ENCODE measurements around the gene JAKMIP3. TPM values are rescaled to one million over a fixed set of nuclear protein-coding genes. Genes with fewer than 3 reads are reported as not detected.
A peak's percentile ranks its signal among the peaks of the same experiment; 100 is the strongest.

JAKMIP3 gene
- total RNA-seq, 6 donors from 2014 or later, result 0.13 to 3.1 (median 0.52) TPM; not detected in 2

DNA sequence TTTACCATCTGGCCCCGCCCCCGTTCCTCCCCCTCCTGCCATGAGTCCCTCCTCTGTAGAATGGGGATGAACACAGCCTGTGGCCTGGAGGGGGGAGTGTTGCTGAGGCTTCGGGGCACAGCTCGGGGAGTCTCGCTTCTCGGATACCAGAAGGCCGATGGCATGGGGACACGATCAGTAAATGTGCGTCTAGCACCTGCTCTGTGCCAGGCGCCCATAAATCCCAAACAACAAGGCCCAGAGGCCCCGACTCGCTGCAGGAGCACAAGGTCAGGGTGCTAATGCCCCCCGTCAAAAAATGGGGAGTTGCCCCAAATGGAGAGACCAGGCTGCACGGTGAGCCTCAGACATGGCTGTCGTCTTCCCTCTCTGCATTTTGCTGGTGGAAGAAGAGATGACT lies 40.7 kb downstream of the JAKMIP3 start:
- Histone ChIP-seq H3K4me3 (no peak overlapping the region), H3K4me1 (no peaks in the 10 kb centered on the region), H3K27me3 (no peaks in the 10 kb centered on the region), H3K36me3 (no peaks in the 10 kb centered on the region), H3K27ac (no peak overlapping the region), H3K9me3 (no peaks in the 10 kb centered on the region)
- 74 to 89% methylated on average over 10 to 15 of the region's 15 CpGs for WGBS, 2 donors
- no peak for ATAC-seq (ENCODE audit: low FRiP score in 2 of 2)
- TF ChIP-seq EP300 (IDR thresholded peaks at IDR 0.05), result no peak
- TF ChIP-seq, protein P1, sequence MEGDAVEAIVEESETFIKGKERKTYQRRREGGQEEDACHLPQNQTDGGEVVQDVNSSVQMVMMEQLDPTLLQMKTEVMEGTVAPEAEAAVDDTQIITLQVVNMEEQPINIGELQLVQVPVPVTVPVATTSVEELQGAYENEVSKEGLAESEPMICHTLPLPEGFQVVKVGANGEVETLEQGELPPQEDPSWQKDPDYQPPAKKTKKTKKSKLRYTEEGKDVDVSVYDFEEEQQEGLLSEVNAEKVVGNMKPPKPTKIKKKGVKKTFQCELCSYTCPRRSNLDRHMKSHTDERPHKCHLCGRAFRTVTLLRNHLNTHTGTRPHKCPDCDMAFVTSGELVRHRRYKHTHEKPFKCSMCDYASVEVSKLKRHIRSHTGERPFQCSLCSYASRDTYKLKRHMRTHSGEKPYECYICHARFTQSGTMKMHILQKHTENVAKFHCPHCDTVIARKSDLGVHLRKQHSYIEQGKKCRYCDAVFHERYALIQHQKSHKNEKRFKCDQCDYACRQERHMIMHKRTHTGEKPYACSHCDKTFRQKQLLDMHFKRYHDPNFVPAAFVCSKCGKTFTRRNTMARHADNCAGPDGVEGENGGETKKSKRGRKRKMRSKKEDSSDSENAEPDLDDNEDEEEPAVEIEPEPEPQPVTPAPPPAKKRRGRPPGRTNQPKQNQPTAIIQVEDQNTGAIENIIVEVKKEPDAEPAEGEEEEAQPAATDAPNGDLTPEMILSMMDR (IDR thresholded peaks at IDR 0.05), result no peak
- no peak for TF ChIP-seq POLR2A (IDR thresholded peaks at IDR 0.05)
- no peak for TF ChIP-seq POLR2AphosphoS5 (IDR thresholded peaks at IDR 0.05)
- DNase-seq, result peak in 1 of 2 donors; percentile 19

DNA sequence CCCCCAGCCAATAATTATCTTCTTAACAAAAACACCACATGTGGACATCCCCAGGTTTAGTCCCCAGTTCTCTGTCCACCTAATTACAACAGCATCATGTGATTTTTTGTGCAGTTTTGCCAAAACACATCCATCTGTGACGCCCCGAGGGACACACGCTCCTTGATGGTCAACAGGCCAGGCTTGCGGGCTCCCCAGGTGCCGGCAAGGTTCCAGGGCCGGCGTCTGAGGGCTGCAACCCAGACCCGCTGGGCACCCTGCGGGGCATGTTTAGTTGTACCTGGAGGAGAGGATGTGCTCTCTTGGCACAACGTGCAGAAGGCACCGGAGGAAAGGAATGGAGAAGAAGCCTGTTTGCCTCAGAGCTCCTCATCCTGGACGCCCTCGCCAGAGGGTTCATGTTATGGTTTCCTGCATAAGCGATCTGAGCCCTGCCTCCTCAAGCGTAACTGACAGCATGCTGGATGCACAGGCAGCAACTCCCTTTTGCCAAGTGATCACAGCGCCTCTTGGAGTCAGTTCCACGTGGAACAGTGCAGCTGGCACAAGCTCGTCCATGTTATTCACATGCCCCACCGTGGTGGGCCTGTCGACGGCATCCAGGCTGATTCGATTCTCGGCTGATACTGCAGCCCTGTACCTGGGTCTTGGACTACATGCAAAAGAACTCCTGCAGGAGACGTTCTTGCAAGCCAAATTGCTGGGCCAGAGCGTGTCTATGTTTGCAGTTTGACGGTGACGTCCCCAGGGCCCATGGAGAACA lies 41.6 kb downstream of the JAKMIP3 start:
- H3K4me1 ChIP-seq, result no peaks in the 10 kb centered on the region
- 86 to 88% methylated on average over 18 to 25 of the region's 27 CpGs for WGBS, 2 donors
- TF ChIP-seq POLR2A (IDR thresholded peaks at IDR 0.05) (no peak), POLR2AphosphoS5 (IDR thresholded peaks at IDR 0.05) (no peak), EP300 (IDR thresholded peaks at IDR 0.05) (no peak)
- TF ChIP-seq, protein P1 (IDR thresholded peaks at IDR 0.05), result no peak
- no peaks in the 10 kb centered on the region for H3K27me3 ChIP-seq
- ATAC-seq (ENCODE audit: low FRiP score in 2 of 2) (no peak), DNase-seq (peak in 1 of 2 donors; percentile 15)
- no peaks in the 10 kb centered on the region for H3K36me3 ChIP-seq
- H3K9me3 ChIP-seq, result no peaks in the 10 kb centered on the region
- H3K27ac ChIP-seq, result no peak overlapping the region
- no peak overlapping the region for H3K4me3 ChIP-seq

DNA sequence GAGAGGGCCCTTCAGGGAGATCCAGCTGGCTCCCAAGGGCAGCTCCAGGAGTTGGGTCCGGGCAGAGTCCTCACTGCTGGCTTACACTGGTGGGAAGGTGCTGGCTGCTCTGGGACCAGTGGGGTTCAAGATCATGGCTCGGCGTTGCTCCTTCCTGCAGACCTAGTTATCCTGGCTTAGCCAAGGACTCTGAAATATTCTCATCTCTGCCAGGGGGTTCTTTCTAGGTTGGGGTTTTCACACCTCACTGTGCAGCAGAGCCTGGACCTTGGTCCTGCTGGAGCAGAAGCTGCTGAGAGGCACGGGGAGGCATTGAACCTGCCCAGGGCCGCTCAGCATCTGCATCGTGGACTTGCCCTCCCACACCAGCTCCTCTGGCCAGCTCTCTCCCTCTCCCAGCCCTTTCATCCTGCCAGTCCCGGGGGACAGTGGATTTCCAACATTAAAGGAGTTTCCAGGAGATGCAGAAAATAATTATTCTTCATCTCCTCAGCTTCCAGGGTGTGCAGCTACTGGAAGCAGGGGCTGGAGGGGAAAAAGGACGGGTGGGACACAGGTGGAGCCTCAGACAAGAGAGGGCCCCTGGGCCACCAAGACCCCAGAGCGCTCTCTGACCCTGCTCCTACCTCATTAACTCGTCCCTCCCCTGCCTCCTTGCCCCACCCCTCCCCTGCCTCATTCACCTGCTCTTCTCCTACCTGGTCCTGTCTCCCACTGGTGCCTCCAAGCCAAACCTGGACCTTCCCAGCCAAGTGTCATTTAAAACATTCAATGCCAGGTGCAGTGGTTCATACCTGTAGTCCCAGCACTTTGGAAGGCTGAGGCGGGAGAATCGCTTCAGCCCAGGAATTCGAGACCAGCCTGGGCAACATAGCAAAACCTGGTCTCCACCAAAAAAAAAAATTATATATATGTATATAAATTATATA lies 42.5 kb downstream of the JAKMIP3 start:
- TF ChIP-seq POLR2A (IDR thresholded peaks at IDR 0.05) (no peak), EP300 (IDR thresholded peaks at IDR 0.05) (no peak), POLR2AphosphoS5 (IDR thresholded peaks at IDR 0.05) (no peak)
- TF ChIP-seq, protein P1 (IDR thresholded peaks at IDR 0.05), result no peak
- Histone ChIP-seq H3K27me3 (no peaks in the 10 kb centered on the region), H3K4me3 (no peak overlapping the region), H3K9me3 (no peaks in the 10 kb centered on the region), H3K4me1 (no peaks in the 10 kb centered on the region), H3K27ac (no peak overlapping the region), H3K36me3 (no peaks in the 10 kb centered on the region)
- DNase-seq (peak in 1 of 2 donors; percentile 6), ATAC-seq (ENCODE audit: low FRiP score in 2 of 2) (no peak)
- WGBS, 2 donors, result 86% methylated on average over 11 to 12 of the region's 13 CpGs

DNA sequence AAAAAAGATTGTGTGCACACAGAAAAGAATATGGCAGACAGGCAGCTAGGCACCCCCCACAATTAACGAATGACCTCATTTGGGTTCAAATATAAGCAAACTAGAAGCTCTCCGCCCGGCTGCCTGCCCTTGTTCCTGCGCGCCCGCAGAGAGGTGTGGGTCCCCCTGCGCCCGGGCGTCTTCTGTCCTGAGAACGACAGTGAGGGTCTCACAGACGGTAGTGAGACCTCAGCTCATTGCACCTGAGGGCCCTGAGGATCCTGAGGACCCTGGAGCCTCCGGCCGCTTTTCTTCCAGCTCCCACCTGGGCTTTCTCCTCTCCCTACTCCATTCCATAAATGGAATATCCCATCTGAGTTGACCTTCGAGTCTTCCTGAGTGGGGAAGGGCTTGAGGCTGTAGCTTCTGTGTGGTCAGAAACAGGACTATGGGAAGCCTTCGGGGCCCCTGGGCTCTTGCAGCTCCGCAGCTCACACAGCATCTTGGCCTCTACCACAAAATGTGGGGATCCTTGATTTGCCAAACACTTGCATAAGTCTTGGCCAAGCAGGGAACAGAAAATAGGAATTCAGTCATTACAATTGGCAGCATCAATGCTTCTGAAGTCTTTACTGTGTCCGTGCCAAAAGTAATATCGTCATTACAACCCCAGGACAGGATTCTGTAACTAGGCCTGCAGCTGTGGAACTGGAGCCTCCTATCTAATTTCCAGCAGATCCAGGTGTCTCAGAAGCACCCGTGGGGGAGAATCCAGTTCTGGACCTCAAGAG lies 43.8 kb downstream of the JAKMIP3 start:
- ATAC-seq (ENCODE audit: low FRiP score in 2 of 2), result peak in 1 of 2 donors; percentile 74
- DNase-seq, result peak in 1 of 2 donors; percentile 10
- H3K36me3 ChIP-seq, result no peaks in the 10 kb centered on the region
- H3K4me3 ChIP-seq, result no peak overlapping the region
- H3K27me3 ChIP-seq, result no peaks in the 10 kb centered on the region
- TF ChIP-seq POLR2AphosphoS5 (IDR thresholded peaks at IDR 0.05) (no peak), POLR2A (IDR thresholded peaks at IDR 0.05) (no peak)
- TF ChIP-seq, protein P1 (IDR thresholded peaks at IDR 0.05), result no peak
- H3K27ac ChIP-seq, result no peak overlapping the region
- H3K9me3 ChIP-seq, result no peaks in the 10 kb centered on the region
- no peaks in the 10 kb centered on the region for H3K4me1 ChIP-seq
- 85 to 87% methylated on average over 19 of the region's 19 CpGs for WGBS, 2 donors
